Measurements from ENCODE around the gene HBE1. TPM values are rescaled to one million over a fixed set of nuclear protein-coding genes. Genes with fewer than 3 reads are reported as not detected.

HBE1 gene
- total and polyA plus RNA-seq, 9 of the 15 experiments (the other 6 are each of a cell fraction or from before 2014, with no cell fraction given), result 612 to 10,250 (median 2,181) TPM

DNA sequence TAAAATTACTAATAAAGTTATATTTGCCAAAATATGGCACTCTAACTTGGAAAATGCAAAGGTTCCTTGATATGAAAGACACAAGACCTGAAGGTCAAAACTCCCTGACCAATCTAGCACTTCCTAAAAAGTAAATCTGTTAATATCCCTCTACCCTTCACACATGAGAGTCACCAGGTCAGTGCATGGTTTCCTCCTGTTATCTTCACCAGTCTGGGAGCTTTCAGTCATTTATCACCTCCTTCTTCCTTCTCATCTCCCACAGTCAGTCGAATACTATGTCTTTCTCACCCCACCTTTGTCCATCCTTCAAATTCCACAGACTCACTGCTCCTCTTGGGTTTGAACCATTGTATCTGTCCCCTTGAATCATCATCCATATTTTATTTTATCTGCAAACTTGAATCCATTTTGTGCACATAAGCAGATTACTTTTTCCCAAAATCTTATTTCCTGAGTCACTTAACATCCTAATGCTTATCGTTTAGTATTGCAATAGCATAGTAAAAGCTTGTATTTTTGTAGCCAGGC is 2.6 kb downstream of the HBE1 start (continued):
- TF ChIP-seq, protein P1, sequence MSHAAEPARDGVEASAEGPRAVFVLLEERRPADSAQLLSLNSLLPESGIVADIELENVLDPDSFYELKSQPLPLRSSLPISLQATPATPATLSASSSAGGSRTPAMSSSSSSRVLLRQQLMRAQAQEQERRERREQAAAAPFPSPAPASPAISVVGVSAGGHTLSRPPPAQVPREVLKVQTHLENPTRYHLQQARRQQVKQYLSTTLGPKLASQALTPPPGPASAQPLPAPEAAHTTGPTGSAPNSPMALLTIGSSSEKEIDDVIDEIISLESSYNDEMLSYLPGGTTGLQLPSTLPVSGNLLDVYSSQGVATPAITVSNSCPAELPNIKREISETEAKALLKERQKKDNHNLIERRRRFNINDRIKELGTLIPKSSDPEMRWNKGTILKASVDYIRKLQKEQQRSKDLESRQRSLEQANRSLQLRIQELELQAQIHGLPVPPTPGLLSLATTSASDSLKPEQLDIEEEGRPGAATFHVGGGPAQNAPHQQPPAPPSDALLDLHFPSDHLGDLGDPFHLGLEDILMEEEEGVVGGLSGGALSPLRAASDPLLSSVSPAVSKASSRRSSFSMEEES (CRISPR knock-in tag; IDR thresholded peaks at IDR 0.05), result no peak
- TF ChIP-seq MEIS2 (IDR thresholded peaks at IDR 0.05; ENCODE audit: partially characterized antibody) (peak; percentile 83), TEAD4 (IDR thresholded peaks at IDR 0.05; ENCODE audit: low read length) (peak; percentile 52; the same call in 1 of the 2 replicates), TEAD4 (CRISPR knock-in tag; IDR thresholded peaks at IDR 0.05; ENCODE audit: borderline replicate concordance) (no peak), NUFIP1 (IDR thresholded peaks at IDR 0.05; ENCODE audit: partially characterized antibody) (no peak), SPI1 (IDR thresholded peaks at IDR 0.05; ENCODE audit: borderline replicate concordance, low read depth, low read length) (peak; percentile 54; the same call in 1 of the 2 replicates), GTF2A2 (tag; IDR thresholded peaks at IDR 0.05) (no peak), ZNF696 (CRISPR knock-in tag; conservative IDR thresholded peaks at IDR 0.05) (peak; percentile 39; the same call in 1 of the 2 replicates), EHMT2 (IDR thresholded peaks at IDR 0.05) (0 out of 2 replicates have a peak, but pooled peaks have one; percentile 43), RHOXF2B (CRISPR knock-in tag; conservative IDR thresholded peaks at IDR 0.05) (no peak), GTF2F1 (IDR thresholded peaks at IDR 0.05; ENCODE audit: low read depth, low read length) (no peak), KLF13 (tag; IDR thresholded peaks at IDR 0.05; ENCODE audit: borderline replicate concordance, low read depth) (no peak), HOXB6 (CRISPR knock-in tag; IDR thresholded peaks at IDR 0.05; ENCODE audit: borderline replicate concordance) (no peak), JUNB (CRISPR knock-in tag; conservative IDR thresholded peaks at IDR 0.05) (no peak), BHLHE40 (IDR thresholded peaks at IDR 0.05; ENCODE audit: low read length) (no peak), ADNP (tag; IDR thresholded peaks at IDR 0.05) (no peak)
- TF ChIP-seq, protein P2, sequence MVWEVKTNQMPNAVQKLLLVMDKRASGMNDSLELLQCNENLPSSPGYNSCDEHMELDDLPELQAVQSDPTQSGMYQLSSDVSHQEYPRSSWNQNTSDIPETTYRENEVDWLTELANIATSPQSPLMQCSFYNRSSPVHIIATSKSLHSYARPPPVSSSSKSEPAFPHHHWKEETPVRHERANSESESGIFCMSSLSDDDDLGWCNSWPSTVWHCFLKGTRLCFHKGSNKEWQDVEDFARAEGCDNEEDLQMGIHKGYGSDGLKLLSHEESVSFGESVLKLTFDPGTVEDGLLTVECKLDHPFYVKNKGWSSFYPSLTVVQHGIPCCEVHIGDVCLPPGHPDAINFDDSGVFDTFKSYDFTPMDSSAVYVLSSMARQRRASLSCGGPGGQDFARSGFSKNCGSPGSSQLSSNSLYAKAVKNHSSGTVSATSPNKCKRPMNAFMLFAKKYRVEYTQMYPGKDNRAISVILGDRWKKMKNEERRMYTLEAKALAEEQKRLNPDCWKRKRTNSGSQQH (CRISPR knock-in tag; IDR thresholded peaks at IDR 0.05), result no peak
- TF ChIP-seq, protein P3, sequence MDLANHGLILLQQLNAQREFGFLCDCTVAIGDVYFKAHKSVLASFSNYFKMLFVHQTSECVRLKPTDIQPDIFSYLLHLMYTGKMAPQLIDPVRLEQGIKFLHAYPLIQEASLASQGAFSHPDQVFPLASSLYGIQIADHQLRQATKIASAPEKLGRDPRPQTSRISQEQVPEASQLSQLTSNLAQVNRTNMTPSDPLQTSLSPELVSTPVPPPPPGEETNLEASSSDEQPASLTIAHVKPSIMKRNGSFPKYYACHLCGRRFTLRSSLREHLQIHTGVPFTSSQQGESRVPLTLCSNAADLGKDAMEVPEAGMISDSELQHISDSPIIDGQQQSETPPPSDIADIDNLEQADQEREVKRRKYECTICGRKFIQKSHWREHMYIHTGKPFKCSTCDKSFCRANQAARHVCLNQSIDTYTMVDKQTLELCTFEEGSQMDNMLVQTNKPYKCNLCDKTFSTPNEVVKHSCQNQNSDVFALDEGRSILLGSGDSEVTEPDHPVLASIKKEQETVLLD (IDR thresholded peaks at IDR 0.05), result no peak; the same call in 1 of the 2 replicates
- TF ChIP-seq, protein P4, sequence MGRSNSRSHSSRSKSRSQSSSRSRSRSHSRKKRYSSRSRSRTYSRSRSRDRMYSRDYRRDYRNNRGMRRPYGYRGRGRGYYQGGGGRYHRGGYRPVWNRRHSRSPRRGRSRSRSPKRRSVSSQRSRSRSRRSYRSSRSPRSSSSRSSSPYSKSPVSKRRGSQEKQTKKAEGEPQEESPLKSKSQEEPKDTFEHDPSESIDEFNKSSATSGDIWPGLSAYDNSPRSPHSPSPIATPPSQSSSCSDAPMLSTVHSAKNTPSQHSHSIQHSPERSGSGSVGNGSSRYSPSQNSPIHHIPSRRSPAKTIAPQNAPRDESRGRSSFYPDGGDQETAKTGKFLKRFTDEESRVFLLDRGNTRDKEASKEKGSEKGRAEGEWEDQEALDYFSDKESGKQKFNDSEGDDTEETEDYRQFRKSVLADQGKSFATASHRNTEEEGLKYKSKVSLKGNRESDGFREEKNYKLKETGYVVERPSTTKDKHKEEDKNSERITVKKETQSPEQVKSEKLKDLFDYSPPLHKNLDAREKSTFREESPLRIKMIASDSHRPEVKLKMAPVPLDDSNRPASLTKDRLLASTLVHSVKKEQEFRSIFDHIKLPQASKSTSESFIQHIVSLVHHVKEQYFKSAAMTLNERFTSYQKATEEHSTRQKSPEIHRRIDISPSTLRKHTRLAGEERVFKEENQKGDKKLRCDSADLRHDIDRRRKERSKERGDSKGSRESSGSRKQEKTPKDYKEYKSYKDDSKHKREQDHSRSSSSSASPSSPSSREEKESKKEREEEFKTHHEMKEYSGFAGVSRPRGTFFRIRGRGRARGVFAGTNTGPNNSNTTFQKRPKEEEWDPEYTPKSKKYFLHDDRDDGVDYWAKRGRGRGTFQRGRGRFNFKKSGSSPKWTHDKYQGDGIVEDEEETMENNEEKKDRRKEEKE (IDR thresholded peaks at IDR 0.05; ENCODE audit: borderline replicate concordance in 1 of 2, control insufficient read depth in 1 of 2, low read depth in 2 of 2, low read length in 1 of 2), result no peak
- TF ChIP-seq, protein P5, sequence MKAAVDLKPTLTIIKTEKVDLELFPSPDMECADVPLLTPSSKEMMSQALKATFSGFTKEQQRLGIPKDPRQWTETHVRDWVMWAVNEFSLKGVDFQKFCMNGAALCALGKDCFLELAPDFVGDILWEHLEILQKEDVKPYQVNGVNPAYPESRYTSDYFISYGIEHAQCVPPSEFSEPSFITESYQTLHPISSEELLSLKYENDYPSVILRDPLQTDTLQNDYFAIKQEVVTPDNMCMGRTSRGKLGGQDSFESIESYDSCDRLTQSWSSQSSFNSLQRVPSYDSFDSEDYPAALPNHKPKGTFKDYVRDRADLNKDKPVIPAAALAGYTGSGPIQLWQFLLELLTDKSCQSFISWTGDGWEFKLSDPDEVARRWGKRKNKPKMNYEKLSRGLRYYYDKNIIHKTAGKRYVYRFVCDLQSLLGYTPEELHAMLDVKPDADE (conservative IDR thresholded peaks at IDR 0.05; ENCODE audit: control insufficient read depth, low read depth, low read length), result no peak

All from K562 (cell line).